ENCODE results near the gene PHC3.

The PHC3 gene

DNA sequence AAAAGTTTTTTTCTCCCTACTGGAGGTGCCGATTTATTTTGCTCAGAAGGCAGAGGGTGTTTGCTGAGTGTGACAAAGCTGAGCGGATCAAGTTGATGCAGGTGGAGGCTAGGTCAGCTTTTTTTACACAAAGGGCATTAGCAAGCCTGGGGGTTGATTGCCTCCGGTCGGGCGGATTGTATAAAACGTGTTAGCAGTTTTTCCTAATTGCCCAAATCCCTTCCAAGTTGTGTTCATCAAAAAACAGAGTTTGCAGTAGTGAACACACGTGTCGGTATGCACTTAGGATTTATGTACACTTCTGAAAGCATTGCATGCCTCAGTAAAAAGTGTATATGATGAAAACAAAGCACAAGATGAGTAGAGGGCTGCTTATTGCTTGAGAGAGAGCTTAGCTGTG is 141.1 kb downstream of the PHC3 start:
- DNase-seq (ENCODE audit: low read depth), result no peak
- TF ChIP-seq, protein P1, sequence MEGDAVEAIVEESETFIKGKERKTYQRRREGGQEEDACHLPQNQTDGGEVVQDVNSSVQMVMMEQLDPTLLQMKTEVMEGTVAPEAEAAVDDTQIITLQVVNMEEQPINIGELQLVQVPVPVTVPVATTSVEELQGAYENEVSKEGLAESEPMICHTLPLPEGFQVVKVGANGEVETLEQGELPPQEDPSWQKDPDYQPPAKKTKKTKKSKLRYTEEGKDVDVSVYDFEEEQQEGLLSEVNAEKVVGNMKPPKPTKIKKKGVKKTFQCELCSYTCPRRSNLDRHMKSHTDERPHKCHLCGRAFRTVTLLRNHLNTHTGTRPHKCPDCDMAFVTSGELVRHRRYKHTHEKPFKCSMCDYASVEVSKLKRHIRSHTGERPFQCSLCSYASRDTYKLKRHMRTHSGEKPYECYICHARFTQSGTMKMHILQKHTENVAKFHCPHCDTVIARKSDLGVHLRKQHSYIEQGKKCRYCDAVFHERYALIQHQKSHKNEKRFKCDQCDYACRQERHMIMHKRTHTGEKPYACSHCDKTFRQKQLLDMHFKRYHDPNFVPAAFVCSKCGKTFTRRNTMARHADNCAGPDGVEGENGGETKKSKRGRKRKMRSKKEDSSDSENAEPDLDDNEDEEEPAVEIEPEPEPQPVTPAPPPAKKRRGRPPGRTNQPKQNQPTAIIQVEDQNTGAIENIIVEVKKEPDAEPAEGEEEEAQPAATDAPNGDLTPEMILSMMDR (IDR thresholded peaks at IDR 0.05; ENCODE audit: low read length, missing control alignments), result no peak
- H3K4me3 ChIP-seq (replicated peaks; ENCODE audit: low read depth, low read length), result no peak overlapping the region

DNA sequence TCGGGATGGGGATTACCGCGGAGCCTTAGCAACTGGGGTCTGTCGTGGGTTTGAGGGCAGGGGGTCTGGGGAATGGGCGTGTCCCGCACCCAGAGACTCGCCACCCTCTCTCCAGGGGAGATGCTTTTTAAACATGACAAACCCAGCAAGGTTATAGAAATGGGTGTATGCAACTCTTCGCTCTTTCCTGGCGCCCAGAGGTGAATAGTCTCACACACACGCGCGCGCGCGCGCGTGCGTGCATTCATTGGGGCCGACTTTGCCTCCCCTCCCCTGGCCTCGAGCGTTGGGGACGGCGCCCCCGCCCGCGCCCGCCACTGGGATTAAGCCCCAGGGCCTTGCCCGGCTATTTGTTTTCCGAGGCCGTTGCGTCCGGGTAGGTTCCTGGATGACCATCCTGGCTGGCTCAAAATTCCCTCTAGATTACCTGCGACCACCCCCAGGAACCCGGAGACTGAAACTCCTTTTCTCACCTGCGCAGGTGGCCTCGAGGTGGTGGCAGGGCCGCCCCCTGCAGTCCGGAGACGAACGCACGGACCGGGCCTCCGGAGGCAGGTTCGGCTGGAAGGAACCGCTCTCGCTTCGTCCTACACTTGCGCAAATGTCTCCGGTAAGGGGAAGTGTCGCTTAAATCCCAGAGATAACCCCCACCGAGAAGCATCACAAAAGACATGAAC is 143.0 kb downstream of the PHC3 start:
- peak overlapping the region; percentile 44 for H3K4me3 ChIP-seq (replicated peaks; ENCODE audit: low read depth, low read length)
- DNase-seq (ENCODE audit: low read depth), result no peak

More for the DNA sequence above, 143.0 kb downstream of the PHC3 start:
- TF ChIP-seq, protein P1 (IDR thresholded peaks at IDR 0.05; ENCODE audit: low read length, missing control alignments), result no peak
